Left ventricle myocardium inferior (tissue), 1 donor: Measurements from ENCODE around the gene LCP1. TPM values are rescaled to one million over a fixed set of nuclear protein-coding genes. Genes with fewer than 3 reads are reported as not detected.

ENCODE experiments used
- DNase-seq: peaks from one replicate; pipeline ENCODE4 v3.0.0-alpha.2; 2020
- H3K27ac ChIP-seq: fragments of 200-600 bp; replicated peaks from 2 replicates; pipeline ENCODE4 v1.8.0; 2021
- H3K27me3 ChIP-seq: fragments of 200-600 bp; 2 replicates; pipeline ENCODE4 v1.8.0; 2021; ENCODE audit warnings: low read depth
- H3K36me3 ChIP-seq: fragments of 200-600 bp; 2 replicates; pipeline ENCODE4 v1.8.0; 2021
- H3K4me1 ChIP-seq: fragments of 200-600 bp; 2 replicates; pipeline ENCODE4 v1.8.0; 2021
- H3K4me3 ChIP-seq: fragments of 200-600 bp; 2 replicates; pipeline ENCODE4 v1.8.0; 2021; ENCODE audit warnings: mild to moderate bottlenecking, moderate library complexity
- H3K9me3 ChIP-seq: fragments of 200-600 bp; replicated peaks from 2 replicates; pipeline ENCODE4 v1.8.0; 2021
- CTCF ChIP-seq: fragments of 200-600 bp; IDR thresholded peaks from 2 replicates; pipeline ENCODE4 v1.8.0; 2021; ENCODE audit warnings: antibody characterized with exemption, mild to moderate bottlenecking, borderline replicate concordance
- intact Hi-C: fragments of 100-400 bp; cut with micrococcal nuclease; formaldehyde crosslinking; loops from one replicate; pipeline ENCODE4 v1.11.0; 2022
- total RNA-seq: library from RNA; stranded (reverse); fragmentation: NEBNext Ultra II Directional; extraction: Animal tissue kit (Norgen Biotek cat#: 25700); gene quantifications from one replicate; pipeline ENCODE4 v1.2.1, GENCODE V29; 2021
- donor health status: DM: no; HTN: yes; CAD: no; lungs with severe emphysema.

The LCP1 gene
- total RNA-seq, 1 donor from 2014 or later: 14.1 TPM

GRCh38 chr13:46202188-46202795 is 20.3 kb upstream of the LCP1 start:
- no peaks in the 10 kb centered on the region for H3K36me3 ChIP-seq
- no peaks in the 10 kb centered on the region for H3K4me1 ChIP-seq
- peaks cover 9% of the 10 kb centered on the region for H3K27me3 ChIP-seq
- H3K4me3 ChIP-seq: no peak overlapping the region
- intact Hi-C loops: no loop called here
- H3K9me3 ChIP-seq: no peaks in the 10 kb centered on the region
- DNase-seq: no peak
- no peak overlapping the region for H3K27ac ChIP-seq
- no peak for TF ChIP-seq CTCF

GRCh38 chr13:46198696-46199193 is 16.8 kb upstream of the LCP1 start:
- no peak overlapping the region for H3K27ac ChIP-seq
- intact Hi-C loops: no loop called here
- DNase-seq: no peak
- peaks cover under 1% of the 10 kb centered on the region for H3K27me3 ChIP-seq
- TF ChIP-seq CTCF: no peak
- H3K4me3 ChIP-seq: no peak overlapping the region
- no peaks in the 10 kb centered on the region for H3K4me1 ChIP-seq
- H3K9me3 ChIP-seq: no peaks in the 10 kb centered on the region
- H3K36me3 ChIP-seq: no peaks in the 10 kb centered on the region

- TF ChIP-seq CTCF: no peak
- intact Hi-C loops: no loop called here
- H3K36me3 ChIP-seq: no peaks in the 10 kb centered on the region
- no peak overlapping the region for H3K27ac ChIP-seq
- H3K27me3 ChIP-seq: no peaks in the 10 kb centered on the region
- no peak overlapping the region for H3K4me3 ChIP-seq
- DNase-seq: no peak
- H3K4me1 ChIP-seq: no peaks in the 10 kb centered on the region
- no peaks in the 10 kb centered on the region for H3K9me3 ChIP-seq
Measured at GRCh38 chr13:46197299-46198048, 15.5 kb upstream of the LCP1 start.

DNA sequence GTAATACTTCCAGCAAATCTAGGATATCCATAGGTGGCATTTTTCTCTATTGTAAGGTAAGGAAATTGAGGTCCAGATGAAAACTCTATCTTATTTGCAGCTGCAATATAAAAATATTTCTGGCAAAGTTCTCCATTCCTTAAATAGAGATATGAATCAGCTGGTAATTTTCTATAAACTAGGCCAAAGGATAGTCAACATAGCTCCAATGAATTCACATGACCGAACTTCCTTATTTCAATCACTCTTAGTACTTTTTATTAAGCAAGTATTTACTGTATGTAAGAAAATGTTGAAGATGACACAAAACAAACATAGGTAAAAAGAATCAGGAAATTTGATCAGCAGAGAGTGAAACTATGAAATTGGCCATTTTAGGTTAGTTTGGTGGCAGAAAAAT is 13.0 kb upstream of the LCP1 start:
- Histone ChIP-seq H3K4me3 (no peak overlapping the region), H3K9me3 (no peaks in the 10 kb centered on the region), H3K36me3 (no peaks in the 10 kb centered on the region), H3K27me3 (no peaks in the 10 kb centered on the region), H3K4me1 (no peaks in the 10 kb centered on the region), H3K27ac (no peak overlapping the region)
- intact Hi-C loops: no loop called here
- TF ChIP-seq CTCF: no peak
- DNase-seq: no peak

- intact Hi-C loops: no loop called here
- Histone ChIP-seq H3K4me3 (no peak overlapping the region), H3K27me3 (no peaks in the 10 kb centered on the region), H3K36me3 (no peaks in the 10 kb centered on the region), H3K9me3 (no peaks in the 10 kb centered on the region), H3K27ac (no peak overlapping the region), H3K4me1 (no peaks in the 10 kb centered on the region)
- DNase-seq: no peak
- TF ChIP-seq CTCF: no peak
Measured at GRCh38 chr13:46192412-46192811, 10.4 kb upstream of the LCP1 start.
